ENCODE measurements around the gene EGFL7. TPM values are rescaled to one million over a fixed set of nuclear protein-coding genes. Genes with fewer than 3 reads are reported as not detected.

EGFL7 gene
- total and polyA plus RNA-seq, 7 donors = 34.7 to 73.4 (median 48.6) TPM

GRCh38 chr9:136673975-136674785 lies 11.5 kb downstream of the EGFL7 start:
- no peak overlapping the region for H3K27ac ChIP-seq
- TF ChIP-seq CTCF (IDR thresholded peaks at IDR 0.05) = no peak
- no peaks in the 10 kb centered on the region for H3K9me3 ChIP-seq
- H3K36me3 ChIP-seq (ENCODE audit: insufficient read depth in 1 of 2, low read depth in 1 of 2) = peaks cover 0 to 36% of the 10 kb centered on the region in 2 donors
- no peak for ATAC-seq
- intact Hi-C loops (cut with DNase I) = no loop called here
- DNase-seq = no peak
- peaks cover 7% of the 10 kb centered on the region for H3K4me1 ChIP-seq
- no peak overlapping the region for H3K4me3 ChIP-seq
- H3K27me3 ChIP-seq (ENCODE audit: insufficient read depth in 3 of 3, low read length in 2 of 3) = peaks cover 0 to 8% (median 0%) of the 10 kb centered on the region in 3 donors
- 74 to 83% (median 81%) methylated on average over 24 to 26 of the region's 26 CpGs for WGBS, 3 donors

- TF ChIP-seq CTCF (IDR thresholded peaks at IDR 0.05) = no peak
- intact Hi-C loops (cut with DNase I) = no loop called here
- 67 to 75% (median 70%) methylated on average over 11 of the region's 11 CpGs for WGBS, 3 donors
- Histone ChIP-seq H3K4me1 (peaks cover 14% of the 10 kb centered on the region), H3K27ac (no peak overlapping the region), H3K9me3 (no peaks in the 10 kb centered on the region), H3K4me3 (no peak overlapping the region), H3K36me3 (ENCODE audit: insufficient read depth in 1 of 2, low read depth in 1 of 2) (peaks cover 0 to 33% of the 10 kb centered on the region in 2 donors), H3K27me3 (ENCODE audit: insufficient read depth in 3 of 3, low read length in 2 of 3) (peaks cover 0 to 4% (median 0%) of the 10 kb centered on the region in 3 donors)
- no peak for DNase-seq
- ATAC-seq = no peak
These were observed 12.2 kb downstream of the EGFL7 start for GRCh38 chr9:136674786-136675349.

GRCh38 chr9:136675477-136676296 lies 13.0 kb downstream of the EGFL7 start:
- intact Hi-C loops (cut with DNase I) = no loop called here
- Histone ChIP-seq H3K27me3 (ENCODE audit: insufficient read depth in 3 of 3, low read length in 2 of 3) (no peaks in the 10 kb centered on the region), H3K4me1 (peaks cover 18% of the 10 kb centered on the region), H3K27ac (no peak overlapping the region), H3K4me3 (no peak overlapping the region), H3K36me3 (ENCODE audit: insufficient read depth in 1 of 2, low read depth in 1 of 2) (peaks cover 0 to 25% of the 10 kb centered on the region in 2 donors), H3K9me3 (no peaks in the 10 kb centered on the region)
- 80 to 87% (median 81%) methylated on average over 12 to 16 of the region's 16 CpGs for WGBS, 3 donors
- TF ChIP-seq CTCF (IDR thresholded peaks at IDR 0.05) = no peak
- no peak for DNase-seq
- no peak for ATAC-seq

- peaks cover 18% of the 10 kb centered on the region for H3K4me1 ChIP-seq
- H3K27me3 ChIP-seq (ENCODE audit: insufficient read depth in 3 of 3, low read length in 2 of 3) = no peaks in the 10 kb centered on the region
- H3K9me3 ChIP-seq = no peaks in the 10 kb centered on the region
- H3K27ac ChIP-seq = no peak overlapping the region
- TF ChIP-seq CTCF (IDR thresholded peaks at IDR 0.05) = no peak
- H3K4me3 ChIP-seq = no peak overlapping the region
- H3K36me3 ChIP-seq (ENCODE audit: insufficient read depth in 1 of 2, low read depth in 1 of 2) = peaks cover 0 to 24% of the 10 kb centered on the region in 2 donors
- 91 to 95% (median 94%) methylated on average over 12 to 13 of the region's 13 CpGs for WGBS, 3 donors
- DNase-seq = no peak
- intact Hi-C loops (cut with DNase I) = no loop called here
- no peak for ATAC-seq
These were observed 13.6 kb downstream of the EGFL7 start for GRCh38 chr9:136676297-136676794.
